ACC112 (cell line): ENCODE measurements around the gene NPAS2.

Source experiments
- H2AFZ ChIP-seq: fragments of 200-600 bp; sonication (generic); one replicate; pipeline ENCODE4 v1.6.0; 2017; ENCODE audit warnings: antibody characterized with exemption, low read length; ENCODE audit not compliant: unreplicated experiment
- H3K27ac ChIP-seq: fragments of 200-600 bp; sonication (generic); 2 replicates; pipeline ENCODE4 v1.5.1; 2014; ENCODE audit warnings: low read depth, mild to moderate bottlenecking, antibody characterized with exemption, low read length, moderate library complexity
- H3K27me3 ChIP-seq: fragments of 200-600 bp; sonication (generic); 2 replicates; pipeline ENCODE4 v1.6.1; 2014; ENCODE audit warnings: mild to moderate bottlenecking, antibody characterized with exemption, low read length, moderate library complexity, mixed read lengths; ENCODE audit not compliant: insufficient read depth
- H3K36me3 ChIP-seq: fragments of 200-600 bp; sonication (generic); 2 replicates; pipeline ENCODE4 v1.6.1; 2016; ENCODE audit warnings: mild to moderate bottlenecking, antibody characterized with exemption, low read length, moderate library complexity, mixed read lengths; ENCODE audit not compliant: insufficient read depth
- H3K4me1 ChIP-seq: fragments of 200-600 bp; sonication (generic); one replicate; pipeline ENCODE4 v1.6.1; 2016; ENCODE audit warnings: low read length, mixed read lengths; ENCODE audit not compliant: insufficient read depth, unreplicated experiment, control insufficient read depth
- H3K4me3 ChIP-seq: fragments of 200-600 bp; sonication (generic); 2 replicates; pipeline ENCODE4 v1.5.1; 2014; ENCODE audit warnings: mild to moderate bottlenecking, low read depth, low read length
- H3K79me2 ChIP-seq: fragments of 200-600 bp; sonication (generic); one replicate; pipeline ENCODE4 v1.6.0; 2016; ENCODE audit warnings: low read length; ENCODE audit not compliant: control insufficient read depth, unreplicated experiment, insufficient read depth

The NPAS2 gene

DNA sequence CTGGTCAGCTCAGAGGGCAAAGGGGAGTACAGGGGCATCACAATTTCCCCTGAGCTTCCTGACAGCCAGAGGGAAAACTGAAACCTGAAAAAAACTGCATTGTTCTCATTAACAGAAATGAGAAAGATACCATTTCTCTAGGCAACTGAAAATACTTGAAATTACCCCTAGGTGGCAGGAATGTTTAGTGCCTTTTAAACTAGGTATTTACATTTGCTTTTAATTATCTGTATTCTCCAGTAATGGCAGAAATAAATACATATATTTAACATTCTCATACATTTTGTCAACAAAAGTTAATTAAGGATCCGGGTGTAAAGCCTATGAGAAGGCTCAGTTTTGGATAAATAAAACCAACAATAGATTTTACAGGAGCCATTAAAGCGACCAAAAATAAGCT lies 216.6 kb downstream of the NPAS2 start:
- Histone ChIP-seq H3K36me3 (peaks cover 32% of the 10 kb centered on the region), H3K79me2 (no peaks in the 10 kb centered on the region), H2AFZ (no peak overlapping the region), H3K27me3 (no peaks in the 10 kb centered on the region), H3K4me3 (no peak overlapping the region), H3K4me1 (no peaks in the 10 kb centered on the region), H3K27ac (no peak overlapping the region)

DNA sequence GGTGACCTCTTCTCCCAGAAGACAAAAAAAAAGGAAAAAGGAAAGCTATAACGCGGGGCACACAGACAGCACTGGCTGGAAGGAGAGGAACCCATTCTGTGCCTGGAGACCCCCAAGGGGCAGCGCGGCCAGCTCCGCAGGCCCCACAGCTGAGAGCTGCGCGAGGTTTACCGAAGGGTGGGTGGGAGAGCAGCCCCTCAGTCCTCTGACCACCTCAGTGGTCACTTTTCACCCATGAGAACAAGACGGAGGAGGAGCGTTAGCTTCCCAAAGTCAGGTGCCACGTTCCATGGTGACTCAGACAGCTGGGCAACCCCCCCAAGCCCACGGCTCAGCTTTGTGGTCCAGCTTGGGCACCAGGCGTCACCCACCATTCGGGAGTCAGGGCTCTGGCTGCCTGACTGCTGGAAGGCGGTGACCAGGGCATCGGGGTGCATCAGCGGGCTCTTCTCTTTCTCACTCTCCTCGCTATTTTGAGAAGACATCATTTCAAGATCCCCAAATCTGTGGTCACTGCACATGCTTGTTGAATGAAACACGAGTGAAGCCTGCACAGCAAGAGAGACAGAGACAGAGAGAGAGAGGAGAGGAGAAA lies 217.3 kb downstream of the NPAS2 start:
- peaks cover under 1% of the 10 kb centered on the region for H3K4me1 ChIP-seq
- no peak overlapping the region for H3K27ac ChIP-seq
- no peak overlapping the region for H2AFZ ChIP-seq
- H3K36me3 ChIP-seq = peaks cover 27% of the 10 kb centered on the region
- H3K79me2 ChIP-seq = no peaks in the 10 kb centered on the region
- H3K4me3 ChIP-seq = no peak overlapping the region
- H3K27me3 ChIP-seq = no peaks in the 10 kb centered on the region

DNA sequence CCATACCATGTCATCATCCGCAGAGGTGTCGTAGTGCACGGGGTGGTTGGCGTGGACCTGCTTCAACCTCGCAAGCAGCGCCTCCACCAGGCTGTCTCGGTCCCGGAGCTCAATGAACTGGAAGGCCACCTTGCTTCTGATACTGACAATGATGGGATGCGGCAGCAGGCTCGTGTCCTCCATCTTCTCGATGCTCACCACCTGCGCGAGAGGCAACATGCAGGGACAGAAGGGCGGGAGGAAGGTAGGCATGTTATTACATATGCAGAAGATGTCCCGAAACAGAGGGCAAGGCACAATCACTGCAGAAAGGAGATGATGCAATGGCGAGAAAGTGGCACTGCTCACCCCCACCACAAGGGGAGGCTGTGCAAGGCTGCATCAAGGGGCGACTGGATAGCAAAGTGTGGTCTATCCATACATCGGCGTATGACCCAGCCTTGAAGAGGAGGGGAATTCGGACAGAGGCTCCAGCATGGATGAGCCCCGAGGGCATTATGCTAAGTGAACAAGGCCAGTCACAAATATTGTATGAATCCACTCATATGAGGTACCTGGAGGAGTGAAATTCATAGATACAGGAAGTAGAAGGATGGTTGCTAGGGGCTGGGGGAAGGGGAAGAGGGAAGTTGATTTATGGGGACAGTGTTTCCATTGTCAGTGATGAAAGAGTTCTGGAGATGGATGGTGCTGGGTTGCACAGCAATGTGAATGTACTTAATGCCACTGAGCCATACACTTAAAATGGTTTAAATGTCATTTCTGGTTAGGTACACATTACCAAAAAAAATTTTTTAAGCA lies 218.7 kb downstream of the NPAS2 start:
- peaks cover 3% of the 10 kb centered on the region for H3K4me1 ChIP-seq
- peaks cover 18% of the 10 kb centered on the region for H3K36me3 ChIP-seq
- no peak overlapping the region for H2AFZ ChIP-seq
- H3K27ac ChIP-seq = no peak overlapping the region
- H3K79me2 ChIP-seq = no peaks in the 10 kb centered on the region
- H3K27me3 ChIP-seq = no peaks in the 10 kb centered on the region
- no peak overlapping the region for H3K4me3 ChIP-seq

DNA sequence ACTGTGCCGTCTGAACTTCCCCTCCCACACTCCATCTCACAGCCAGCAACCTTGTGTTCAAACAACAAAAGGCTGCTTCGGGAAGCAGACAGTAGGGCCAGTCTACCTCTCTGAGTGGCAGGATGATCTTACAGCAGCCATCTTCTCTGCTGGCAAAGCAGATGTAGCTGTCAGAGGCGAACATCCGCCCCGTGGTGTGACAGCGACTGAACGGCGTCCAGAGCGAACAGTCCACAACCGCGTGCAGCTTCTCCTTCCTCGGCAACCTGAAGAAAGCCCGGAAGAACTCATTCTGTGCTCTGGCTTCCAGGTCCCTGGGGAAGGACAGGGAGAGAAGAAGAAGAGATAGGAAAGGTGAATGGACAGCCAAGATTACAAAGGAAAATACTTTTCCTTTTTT lies 220.1 kb downstream of the NPAS2 start:
- no peaks in the 10 kb centered on the region for H3K27me3 ChIP-seq

DNA sequence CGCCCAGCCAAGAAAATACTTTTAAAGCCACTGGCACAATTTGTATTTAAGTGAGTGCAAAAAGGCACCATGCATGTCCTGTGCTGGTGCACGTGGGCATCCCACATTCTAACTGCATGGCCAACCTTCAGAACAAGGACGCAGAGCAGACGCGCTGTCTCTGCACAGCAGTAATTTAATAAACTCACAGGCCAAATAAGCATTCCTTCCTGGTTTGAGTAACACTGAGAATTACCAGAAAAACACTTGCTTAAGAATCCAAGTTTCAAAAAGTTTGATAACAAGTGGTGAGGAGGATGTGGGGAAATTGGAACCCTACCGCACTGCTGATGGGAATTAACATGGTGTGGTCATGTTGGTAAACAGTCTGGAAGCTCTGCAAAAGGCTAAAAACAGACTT lies 220.8 kb downstream of the NPAS2 start:
- Histone ChIP-seq H3K27me3 (no peaks in the 10 kb centered on the region), H3K27ac (peak overlapping the region; percentile 11), H3K79me2 (no peaks in the 10 kb centered on the region), H3K4me3 (no peak overlapping the region), H3K36me3 (peaks cover 18% of the 10 kb centered on the region), H3K4me1 (peaks cover 3% of the 10 kb centered on the region), H2AFZ (no peak overlapping the region)

More for the DNA sequence above, 220.1 kb downstream of the NPAS2 start:
- Histone ChIP-seq H2AFZ (no peak overlapping the region), H3K4me3 (no peak overlapping the region), H3K4me1 (peaks cover 3% of the 10 kb centered on the region), H3K36me3 (peaks cover 18% of the 10 kb centered on the region), H3K79me2 (no peaks in the 10 kb centered on the region), H3K27ac (no peak overlapping the region)

GRCh38 chr2:101041413-101041812 lies 221.5 kb downstream of the NPAS2 start:
- peak overlapping the region; percentile 11 for H3K27ac ChIP-seq
- H3K4me1 ChIP-seq = peaks cover 3% of the 10 kb centered on the region
- no peak overlapping the region for H3K4me3 ChIP-seq
- H3K36me3 ChIP-seq = peaks cover 18% of the 10 kb centered on the region
- H2AFZ ChIP-seq = no peak overlapping the region
- no peaks in the 10 kb centered on the region for H3K27me3 ChIP-seq
- H3K79me2 ChIP-seq = no peaks in the 10 kb centered on the region

GRCh38 chr2:101045330-101045729 lies 225.4 kb downstream of the NPAS2 start:
- no peak overlapping the region for H3K27ac ChIP-seq
- peaks cover 16% of the 10 kb centered on the region for H3K36me3 ChIP-seq
- no peak overlapping the region for H3K4me3 ChIP-seq
- H3K79me2 ChIP-seq = no peaks in the 10 kb centered on the region
- no peaks in the 10 kb centered on the region for H3K27me3 ChIP-seq
- peaks cover 18% of the 10 kb centered on the region for H3K4me1 ChIP-seq
- no peak overlapping the region for H2AFZ ChIP-seq
